Stimulated activated CD4-positive, alpha-beta T cell treated with anti-CD3 and anti-CD28 coated beads, Interleukin-1b, Interleukin-23, amount 100 ng/mL, for 48 hours (primary cell): ENCODE data around the gene ALPK3.

Source experiments
- DNase-seq: peaks from one replicate; pipeline ENCODE4 v3.0.0-alpha.2; 2020

ALPK3 gene

GRCh38 chr15:84826369-84826823 is 9.2 kb downstream of the ALPK3 start:
- DNase-seq, result no peak

- DNase-seq, result no peak
Observed at GRCh38 chr15:84827246-84827645, 10.1 kb downstream of the ALPK3 start.

- DNase-seq, result no peak
Observed at GRCh38 chr15:84828086-84828908, 11.1 kb downstream of the ALPK3 start.

- no peak for DNase-seq
Observed at GRCh38 chr15:84829428-84829827, 12.3 kb downstream of the ALPK3 start.

GRCh38 chr15:84830036-84830435 is 12.9 kb downstream of the ALPK3 start:
- no peak for DNase-seq

GRCh38 chr15:84831028-84831427 is 13.9 kb downstream of the ALPK3 start:
- DNase-seq, result no peak

- DNase-seq, result no peak
Observed at GRCh38 chr15:84831613-84832012, 14.5 kb downstream of the ALPK3 start.

- DNase-seq, result no peak
Observed at GRCh38 chr15:84832448-84833040, 15.4 kb downstream of the ALPK3 start.

- DNase-seq, result no peak
Observed at GRCh38 chr15:84833447-84834228, 16.5 kb downstream of the ALPK3 start.

GRCh38 chr15:84834229-84834955 is 17.2 kb downstream of the ALPK3 start:
- no peak for DNase-seq

GRCh38 chr15:84834969-84835368 is 17.8 kb downstream of the ALPK3 start:
- DNase-seq, result no peak

- no peak for DNase-seq
Observed at GRCh38 chr15:84835661-84836337, 18.6 kb downstream of the ALPK3 start.

- DNase-seq, result no peak
Observed at GRCh38 chr15:84836844-84837243, 19.7 kb downstream of the ALPK3 start.

GRCh38 chr15:84839714-84840113 is 22.6 kb downstream of the ALPK3 start:
- DNase-seq, result no peak

- no peak for DNase-seq
Observed at GRCh38 chr15:84840255-84840654, 23.1 kb downstream of the ALPK3 start.

GRCh38 chr15:84840741-84841429 is 23.7 kb downstream of the ALPK3 start:
- DNase-seq, result no peak

- DNase-seq, result no peak
Observed at GRCh38 chr15:84842781-84843180, 25.6 kb downstream of the ALPK3 start.

GRCh38 chr15:84844964-84845363 is 27.8 kb downstream of the ALPK3 start:
- DNase-seq, result no peak

- DNase-seq, result peak; percentile 43
Observed at GRCh38 chr15:84845631-84846030, 28.5 kb downstream of the ALPK3 start.

- no peak for DNase-seq
Observed at GRCh38 chr15:84846269-84846668, 29.1 kb downstream of the ALPK3 start.

- no peak for DNase-seq
Observed at GRCh38 chr15:84847382-84847781, 30.2 kb downstream of the ALPK3 start.

- DNase-seq, result no peak
Observed at GRCh38 chr15:84852212-84852611, 35.1 kb downstream of the ALPK3 start.
